Measurements from ENCODE around the gene DLG2. TPM values are rescaled to one million over a fixed set of nuclear protein-coding genes. Genes with fewer than 3 reads are reported as not detected.
"Not testable (repeated sequence)": the region's sequence is repeated elsewhere in the genome, so short reads cannot be mapped to it uniquely, and the experiment has no call there.

DLG2 gene
- total RNA-seq, 4 donors from 2014 or later, result 7.3 to 14.1 (median 11.1) TPM

DNA sequence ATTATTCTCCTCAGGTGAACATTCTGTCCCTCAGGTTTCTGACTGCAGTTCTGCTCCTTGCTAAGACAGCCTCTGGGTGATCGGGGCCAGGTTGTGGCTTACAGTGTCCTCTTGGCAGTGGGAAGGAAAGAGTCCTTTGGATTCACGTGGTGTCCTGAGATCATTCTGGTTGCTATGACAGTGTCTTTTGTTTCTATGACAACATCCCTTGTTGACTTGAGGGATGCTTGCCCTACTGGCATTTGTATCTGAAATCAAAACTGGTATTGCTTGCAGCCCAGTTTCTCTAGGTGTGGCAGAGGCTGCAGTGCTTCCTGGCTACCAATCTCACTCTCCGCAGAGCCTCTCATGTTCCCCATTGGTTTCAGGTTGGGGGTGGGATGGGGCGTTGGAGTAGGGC is 2189.2 kb downstream of the DLG2 start:
- Histone ChIP-seq H3K27me3 (no peaks in the 10 kb centered on the region), H3K9me3 (no peaks in the 10 kb centered on the region), H3K4me1 (no peaks in the 10 kb centered on the region), H3K36me3 (no peaks in the 10 kb centered on the region), H3K27ac (replicated peaks in 1 of 4) (no peak overlapping the region), H3K4me3 (no peak overlapping the region)
- TF ChIP-seq, protein P1, sequence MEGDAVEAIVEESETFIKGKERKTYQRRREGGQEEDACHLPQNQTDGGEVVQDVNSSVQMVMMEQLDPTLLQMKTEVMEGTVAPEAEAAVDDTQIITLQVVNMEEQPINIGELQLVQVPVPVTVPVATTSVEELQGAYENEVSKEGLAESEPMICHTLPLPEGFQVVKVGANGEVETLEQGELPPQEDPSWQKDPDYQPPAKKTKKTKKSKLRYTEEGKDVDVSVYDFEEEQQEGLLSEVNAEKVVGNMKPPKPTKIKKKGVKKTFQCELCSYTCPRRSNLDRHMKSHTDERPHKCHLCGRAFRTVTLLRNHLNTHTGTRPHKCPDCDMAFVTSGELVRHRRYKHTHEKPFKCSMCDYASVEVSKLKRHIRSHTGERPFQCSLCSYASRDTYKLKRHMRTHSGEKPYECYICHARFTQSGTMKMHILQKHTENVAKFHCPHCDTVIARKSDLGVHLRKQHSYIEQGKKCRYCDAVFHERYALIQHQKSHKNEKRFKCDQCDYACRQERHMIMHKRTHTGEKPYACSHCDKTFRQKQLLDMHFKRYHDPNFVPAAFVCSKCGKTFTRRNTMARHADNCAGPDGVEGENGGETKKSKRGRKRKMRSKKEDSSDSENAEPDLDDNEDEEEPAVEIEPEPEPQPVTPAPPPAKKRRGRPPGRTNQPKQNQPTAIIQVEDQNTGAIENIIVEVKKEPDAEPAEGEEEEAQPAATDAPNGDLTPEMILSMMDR (IDR thresholded peaks at IDR 0.05), result no peak
- WGBS, result 84% methylated on average over 4 of the region's 4 CpGs
- DNase-seq (ENCODE audit: extremely low spot score), result no peak
- intact Hi-C loops (cut with DNase I), result no loop called here

DNA sequence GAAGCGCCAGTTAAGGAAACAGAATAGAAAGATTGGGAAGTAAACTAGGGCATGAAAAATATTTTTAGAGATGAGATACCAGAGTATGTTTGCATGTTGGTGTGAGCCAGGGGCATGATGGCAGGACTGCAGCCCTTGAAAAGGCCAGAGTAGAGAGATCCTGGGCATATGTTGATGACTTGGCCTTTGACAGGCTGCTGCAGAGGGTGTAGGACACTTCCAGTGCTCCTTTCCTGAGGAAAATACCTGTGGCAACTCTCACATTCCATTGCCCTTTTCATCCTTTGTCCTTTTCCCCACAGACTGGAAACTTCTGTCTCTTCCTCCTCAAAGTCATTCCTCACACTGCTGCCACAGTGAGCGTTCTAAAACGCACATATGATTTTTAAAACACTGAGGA is 2190.3 kb downstream of the DLG2 start:
- intact Hi-C loops (cut with DNase I), result no loop called here
- Histone ChIP-seq H3K4me3 (no peak overlapping the region), H3K36me3 (no peaks in the 10 kb centered on the region), H3K27ac (replicated peaks in 1 of 4) (no peak overlapping the region), H3K4me1 (no peaks in the 10 kb centered on the region), H3K27me3 (no peaks in the 10 kb centered on the region), H3K9me3 (no peaks in the 10 kb centered on the region)
- TF ChIP-seq, protein P1 (IDR thresholded peaks at IDR 0.05), result no peak
- TF ChIP-seq EP300 (IDR thresholded peaks at IDR 0.05), result no peak
- TF ChIP-seq POLR2A (IDR thresholded peaks at IDR 0.05; ENCODE audit: low read depth), result no peak
- no peak for TF ChIP-seq POLR2AphosphoS5 (IDR thresholded peaks at IDR 0.05)
- WGBS, result 90% methylated on average over 3 of the region's 3 CpGs
- no peak for DNase-seq (ENCODE audit: extremely low spot score)

DNA sequence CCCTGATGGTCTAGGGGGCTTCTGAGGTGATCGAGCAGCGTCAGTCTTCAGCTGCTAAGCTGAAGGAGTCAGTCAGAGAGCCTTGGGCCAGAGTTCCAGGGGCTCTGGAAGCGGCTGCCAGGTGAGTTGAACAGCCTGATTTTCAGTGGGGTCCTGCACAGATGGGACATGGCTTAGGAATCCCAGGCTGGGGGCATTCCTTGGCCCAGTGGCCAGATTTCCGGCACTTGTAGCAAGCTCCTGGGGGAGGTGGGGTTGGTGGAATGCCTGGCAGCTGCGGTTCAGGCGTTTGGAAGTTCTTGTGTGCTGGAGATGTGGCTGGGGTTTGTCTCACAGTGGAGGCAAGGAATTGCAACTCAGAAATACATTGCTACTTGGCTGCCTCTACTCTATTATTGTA is 2192.3 kb downstream of the DLG2 start:
- DNase-seq (ENCODE audit: extremely low spot score); intact Hi-C loops (cut with DNase I); H3K27me3 ChIP-seq; H3K9me3 ChIP-seq; H3K27ac ChIP-seq (replicated peaks in 1 of 4); H3K4me3 ChIP-seq; H3K36me3 ChIP-seq; H3K4me1 ChIP-seq: not testable (repeated sequence)
- 87% methylated on average over 6 of the region's 6 CpGs for WGBS

DNA sequence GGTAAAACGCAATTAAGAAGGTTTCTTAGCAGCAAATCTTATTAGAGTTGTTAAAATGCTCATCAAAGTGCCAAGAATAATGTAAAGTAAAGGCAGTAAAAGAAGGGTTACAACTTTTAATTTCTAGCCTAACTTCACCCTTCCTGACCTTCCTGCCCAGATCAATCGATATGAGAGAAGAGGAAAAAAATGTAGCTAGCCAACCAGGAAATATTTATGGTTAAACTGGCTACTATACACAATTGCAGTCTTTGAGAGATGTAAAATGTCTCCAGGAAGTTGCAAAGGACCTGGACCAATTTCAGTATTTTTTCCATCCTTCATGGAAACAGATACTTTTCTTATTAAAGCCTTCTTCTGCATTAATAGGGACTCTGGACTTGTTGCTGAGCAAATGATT is 2199.2 kb downstream of the DLG2 start:
- Histone ChIP-seq H3K9me3 (peaks cover 0 to 5% (median 3%) of the 10 kb centered on the region in 4 donors), H3K36me3 (no peaks in the 10 kb centered on the region), H3K27me3 (no peaks in the 10 kb centered on the region), H3K27ac (replicated peaks in 1 of 4) (no peak overlapping the region), H3K4me1 (no peaks in the 10 kb centered on the region), H3K4me3 (no peak overlapping the region)
- no peak for DNase-seq (ENCODE audit: extremely low spot score)
- WGBS, result 62% methylated on average over 2 of the region's 2 CpGs
- intact Hi-C loops (cut with DNase I), result no loop called here
- TF ChIP-seq, protein P1 (IDR thresholded peaks at IDR 0.05), result no peak
- TF ChIP-seq POLR2A (IDR thresholded peaks at IDR 0.05; ENCODE audit: low read depth) (no peak), POLR2AphosphoS5 (IDR thresholded peaks at IDR 0.05) (no peak), EP300 (IDR thresholded peaks at IDR 0.05) (no peak)

DNA sequence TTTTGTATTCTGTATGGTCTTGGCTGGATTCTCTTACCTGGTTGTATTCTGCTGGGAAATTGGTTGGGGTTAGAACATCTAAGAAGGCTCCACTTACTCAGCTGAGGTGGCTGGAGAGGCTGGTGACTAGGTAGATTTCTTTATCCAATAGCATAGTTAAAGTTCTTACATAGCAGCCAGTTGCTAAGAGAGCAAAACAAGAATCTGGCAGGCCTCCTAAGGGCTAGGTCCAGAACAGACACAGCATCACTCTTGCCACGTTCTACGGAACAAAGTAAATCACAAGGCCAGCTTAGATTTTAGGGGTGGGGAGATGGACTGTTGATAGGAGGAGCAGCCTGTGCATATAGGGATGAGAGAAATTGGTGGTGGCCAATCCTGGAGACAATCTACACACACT is 2199.6 kb downstream of the DLG2 start:
- intact Hi-C loops (cut with DNase I), result no loop called here
- H3K27me3 ChIP-seq, result no peaks in the 10 kb centered on the region
- no peaks in the 10 kb centered on the region for H3K36me3 ChIP-seq
- H3K4me1 ChIP-seq, result no peaks in the 10 kb centered on the region
- WGBS, result 39% methylated on average over 2 of the region's 2 CpGs
- peaks cover 0 to 9% (median 7%) of the 10 kb centered on the region in 4 donors for H3K9me3 ChIP-seq
- no peak overlapping the region for H3K4me3 ChIP-seq
- TF ChIP-seq POLR2AphosphoS5 (IDR thresholded peaks at IDR 0.05) (no peak), EP300 (IDR thresholded peaks at IDR 0.05) (no peak), POLR2A (IDR thresholded peaks at IDR 0.05; ENCODE audit: low read depth) (no peak)
- TF ChIP-seq, protein P1 (IDR thresholded peaks at IDR 0.05), result no peak
- DNase-seq (ENCODE audit: extremely low spot score), result no peak
- H3K27ac ChIP-seq (replicated peaks in 1 of 4), result no peak overlapping the region
